A673 (cell line): ENCODE data around the gene KCNJ10.

Experiments used
- EZH2 ChIP-seq: fragments of 200-600 bp; sonication (generic); IDR thresholded peaks from 2 replicates; pipeline ENCODE4 v1.6.1; 2017; ENCODE audit warnings: borderline replicate concordance, low read depth, mild to moderate bottlenecking, mixed read lengths, antibody characterized with exemption, low read length; ENCODE audit not compliant: poor library complexity, severe bottlenecking
- TF ChIP-seq, protein P1 (sequence below): fragments of 300-800, 200-600 bp; sonication (generic); conservative IDR thresholded peaks from 2 replicates; pipeline ENCODE4 v1.5.1; 2017; ENCODE audit warnings: low read depth, mild to moderate bottlenecking, antibody characterized with exemption, low read length, moderate library complexity, mixed read lengths

DNA sequence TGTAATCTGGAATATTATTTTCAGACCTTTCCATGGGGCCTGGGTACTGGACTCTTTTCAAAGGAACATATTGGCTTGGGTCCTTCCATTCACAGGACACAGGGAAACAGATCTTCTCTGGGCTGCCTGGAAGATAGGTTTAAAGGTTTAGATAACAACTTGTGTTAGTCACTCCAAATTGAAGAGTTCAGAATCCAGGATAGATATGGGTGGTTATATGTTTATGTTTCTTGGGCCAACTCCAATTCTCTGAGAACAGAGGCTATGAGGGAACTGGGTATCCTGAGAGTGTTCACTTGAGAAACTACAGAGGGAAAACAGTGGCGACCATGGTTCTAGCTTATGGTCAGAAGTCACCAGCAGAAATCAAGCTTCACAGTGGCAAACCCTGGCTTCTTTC, 29.5 kb downstream of the KCNJ10 start:
- TF ChIP-seq, protein P1, sequence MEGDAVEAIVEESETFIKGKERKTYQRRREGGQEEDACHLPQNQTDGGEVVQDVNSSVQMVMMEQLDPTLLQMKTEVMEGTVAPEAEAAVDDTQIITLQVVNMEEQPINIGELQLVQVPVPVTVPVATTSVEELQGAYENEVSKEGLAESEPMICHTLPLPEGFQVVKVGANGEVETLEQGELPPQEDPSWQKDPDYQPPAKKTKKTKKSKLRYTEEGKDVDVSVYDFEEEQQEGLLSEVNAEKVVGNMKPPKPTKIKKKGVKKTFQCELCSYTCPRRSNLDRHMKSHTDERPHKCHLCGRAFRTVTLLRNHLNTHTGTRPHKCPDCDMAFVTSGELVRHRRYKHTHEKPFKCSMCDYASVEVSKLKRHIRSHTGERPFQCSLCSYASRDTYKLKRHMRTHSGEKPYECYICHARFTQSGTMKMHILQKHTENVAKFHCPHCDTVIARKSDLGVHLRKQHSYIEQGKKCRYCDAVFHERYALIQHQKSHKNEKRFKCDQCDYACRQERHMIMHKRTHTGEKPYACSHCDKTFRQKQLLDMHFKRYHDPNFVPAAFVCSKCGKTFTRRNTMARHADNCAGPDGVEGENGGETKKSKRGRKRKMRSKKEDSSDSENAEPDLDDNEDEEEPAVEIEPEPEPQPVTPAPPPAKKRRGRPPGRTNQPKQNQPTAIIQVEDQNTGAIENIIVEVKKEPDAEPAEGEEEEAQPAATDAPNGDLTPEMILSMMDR: no peak
- no peak for TF ChIP-seq EZH2
